Naive thymus-derived CD4-positive, alpha-beta T cell (primary cell): Measurements from ENCODE around the gene GPS1. TPM values are rescaled to one million over a fixed set of nuclear protein-coding genes. Genes with fewer than 3 reads are reported as not detected.

Source experiments
- ATAC-seq: fragments of 150-1000 bp; cut with Tn5 transposase; 2 replicates; pipeline ENCODE4 v1.10.0; 2021; ENCODE audit warnings: mild to moderate bottlenecking, moderate library complexity
- CTCF ChIA-PET: fragments of 350-600 bp; sonication (Branson Sonifier 250); formaldehyde crosslinking; loops from one replicate; lab custom pipeline; 2021; ENCODE audit warnings: antibody characterized with exemption; lab: Charles Lee
- POLR2A ChIA-PET: fragments of 350-600 bp; sonication (Branson Sonifier 250); formaldehyde crosslinking; loops from one replicate; lab custom pipeline; 2021; ENCODE audit warnings: antibody characterized with exemption, inconsistent platforms; lab: Charles Lee
- DNase-seq, 9 donors: peaks; one replicate each; pipeline versions ENCODE4 v3.0.0 to v3.0.0-alpha.2; 2020 to 2022; ENCODE audit warnings: mixed read lengths in 1 of 9
- H3K27ac ChIP-seq: one replicate; pipeline ENCODE4 v1.7.0; 2013; ENCODE audit warnings: mild to moderate bottlenecking, low read depth, low read length, moderate library complexity
- H3K27me3 ChIP-seq, 2 donors: one replicate each; pipeline ENCODE4 v1.7.0; 2013; ENCODE audit warnings: low read length in 2 of 2, mild to moderate bottlenecking in 2 of 2, moderate library complexity in 2 of 2; ENCODE audit not compliant: control insufficient read depth in 2 of 2, insufficient read depth in 2 of 2
- H3K36me3 ChIP-seq, 3 experiments: 1 replicate in 2 of 3; 2 replicates in 1 of 3; pipeline ENCODE4 v1.7.0; 2013; ENCODE audit warnings: low read length in 3 of 3, mild to moderate bottlenecking in 3 of 3, moderate library complexity in 1 of 3; ENCODE audit not compliant: insufficient read depth in 3 of 3, control insufficient read depth in 2 of 3
- H3K4me1 ChIP-seq, 2 donors: one replicate each; pipeline ENCODE4 v1.7.0; 2013; ENCODE audit warnings: low read length in 2 of 2, mild to moderate bottlenecking in 2 of 2, moderate library complexity in 1 of 2; ENCODE audit not compliant: control insufficient read depth in 2 of 2, insufficient read depth in 2 of 2
- H3K4me3 ChIP-seq: 2 replicates; pipeline ENCODE4 v1.7.0; 2013; ENCODE audit warnings: mild to moderate bottlenecking, low read length
- H3K9me3 ChIP-seq, 3 experiments: 1 replicate in 2 of 3; 2 replicates in 1 of 3; pipeline ENCODE4 v1.7.0; 2013; ENCODE audit warnings: low read length in 3 of 3; ENCODE audit not compliant: control insufficient read depth in 2 of 3
- H3K27ac Mint-ChIP-seq, 9 donors: one replicate each; pipeline ENCODE4 v1.8.0; 2020 to 2022; ENCODE audit warnings: mixed read lengths in 9 of 9, mild to moderate bottlenecking in 8 of 9, moderate library complexity in 5 of 9, inconsistent platforms in 2 of 9
- H3K27me3 Mint-ChIP-seq, 5 donors: one replicate each; pipeline ENCODE4 v1.8.0; 2021 to 2022; ENCODE audit warnings: mixed read lengths in 5 of 5, mild to moderate bottlenecking in 1 of 5
- H3K36me3 Mint-ChIP-seq, 5 donors: one replicate each; pipeline ENCODE4 v1.8.0; 2020 to 2022; ENCODE audit warnings: mixed read lengths in 5 of 5, mild to moderate bottlenecking in 3 of 5, inconsistent platforms in 1 of 5
- H3K4me1 Mint-ChIP-seq, 7 donors: one replicate each; pipeline ENCODE4 v1.8.0; 2020 to 2022; ENCODE audit warnings: mixed read lengths in 7 of 7, mild to moderate bottlenecking in 3 of 7, inconsistent platforms in 1 of 7
- H3K4me3 Mint-ChIP-seq, 10 donors: one replicate each; pipeline ENCODE4 v1.8.0; 2020 to 2022; ENCODE audit warnings: mild to moderate bottlenecking in 10 of 10, mixed read lengths in 10 of 10, moderate library complexity in 6 of 10, inconsistent platforms in 2 of 10
- H3K9me3 Mint-ChIP-seq, 11 donors: one replicate each; pipeline ENCODE4 v1.8.0; 2020 to 2022; ENCODE audit warnings: mixed read lengths in 11 of 11, mild to moderate bottlenecking in 4 of 11, inconsistent platforms in 1 of 11, moderate library complexity in 1 of 11
- intact Hi-C, 2 donors: fragments of 100-400 bp; cut with micrococcal nuclease; formaldehyde crosslinking; loops; one replicate each; pipeline ENCODE4 v1.15.1; 2023
- polyA plus RNA-seq, 2 donors: library from polyadenylated mRNA; unstranded; fragments of 300-500 nt; fragmentation: Illumina TruSeq; gene quantifications; one replicate each; pipeline ENCODE4 v1.2.3, GENCODE V29; 2021
- total RNA-seq, 6 experiments: library from RNA in 5 of 6; stranded (reverse) in 5 of 6; gene quantifications; 1 replicate in 5 of 6; 2 replicates in 1 of 6; pipeline ENCODE4 v1.2.3 and lab custom pipeline; 2021 to 2026

Gene GPS1
- total and polyA plus RNA-seq, 7 experiments from 2014 or later = 68.3 to 124 (median 82.6) TPM

GRCh38 chr17:82025401-82026107, 26.1 kb upstream of the GPS1 start:
- Mint-ChIP-seq H3K27ac (no peak overlapping the region), H3K36me3 (peaks cover 0 to 6% (median 0%) of the 10 kb centered on the region in 5 donors), H3K4me3 (peak overlapping the region in 2 of 10 donors; percentile 58 to 59), H3K4me1 (peaks cover 7 to 30% (median 23%) of the 10 kb centered on the region in 7 donors), H3K9me3 (peaks cover 0 to 1% (median 0%) of the 10 kb centered on the region in 11 donors), H3K27me3 (no peaks in the 10 kb centered on the region)
- CTCF ChIA-PET = interaction anchor here (0.7 to 1.6 kb wide), 3 partner anchors 12 to 66 kb away, joined by 3 to 6 read pairs (median 4); partner anchors contain the start of gene DCXR
- POLR2A ChIA-PET = interaction anchor here (1.0 to 2.0 kb wide), 2 partner anchors 11 to 63 kb away, joined by 3 to 10 read pairs; partner anchors contain the start of gene DCXR
- no peak for ATAC-seq
- no peaks in the 10 kb centered on the region for H3K27me3 ChIP-seq
- DNase-seq = no peak
- H3K36me3 ChIP-seq = peaks cover 0 to 11% (median 0%) of the 10 kb centered on the region in 3 experiments
- no peaks in the 10 kb centered on the region for H3K9me3 ChIP-seq
- no peak overlapping the region for H3K4me3 ChIP-seq
- intact Hi-C loops = no loop called here
- H3K27ac ChIP-seq = no peak overlapping the region
- peaks cover 22 to 33% of the 10 kb centered on the region in 2 donors for H3K4me1 ChIP-seq

- ATAC-seq (no peak), DNase-seq (no peak)
- Mint-ChIP-seq H3K4me1 (peaks cover 0 to 15% (median 14%) of the 10 kb centered on the region in 7 donors), H3K4me3 (peak overlapping the region in 1 of 10 donors; percentile 34), H3K9me3 (peaks cover 0 to 2% (median 0%) of the 10 kb centered on the region in 11 donors), H3K27ac (no peak overlapping the region), H3K36me3 (peaks cover 0 to 6% (median 0%) of the 10 kb centered on the region in 5 donors), H3K27me3 (no peaks in the 10 kb centered on the region)
- ChIA-PET POLR2A (interaction anchor here (1.1 to 5.8 kb wide), 3 partner anchors 11 to 126 kb away, joined by 3 to 29 read pairs (median 5); no protein-coding TSS in a partner anchor), CTCF (interaction anchor here (1.9 to 4.5 kb wide), 2 partner anchors 9 to 127 kb away, joined by 7 to 27 read pairs; partner anchors contain the start of gene DCXR)
- Histone ChIP-seq H3K27ac (no peak overlapping the region), H3K27me3 (no peaks in the 10 kb centered on the region), H3K4me3 (no peak overlapping the region), H3K4me1 (peaks cover 13 to 15% of the 10 kb centered on the region in 2 donors), H3K36me3 (peaks cover 0 to 6% (median 0%) of the 10 kb centered on the region in 3 experiments), H3K9me3 (no peaks in the 10 kb centered on the region)
- intact Hi-C loops = no loop called here
These were observed 23.5 kb upstream of the GPS1 start for GRCh38 chr17:82028246-82028645.

GRCh38 chr17:82028966-82029365, 22.7 kb upstream of the GPS1 start:
- Mint-ChIP-seq H3K27ac (no peak overlapping the region), H3K4me1 (peaks cover 0 to 11% (median 11%) of the 10 kb centered on the region in 7 donors), H3K4me3 (peak overlapping the region in 4 of 10 donors; percentile 38 to 86 (median 62)), H3K9me3 (peaks cover 0 to 2% (median 0%) of the 10 kb centered on the region in 11 donors), H3K27me3 (no peaks in the 10 kb centered on the region), H3K36me3 (peaks cover 0 to 6% (median 0%) of the 10 kb centered on the region in 5 donors)
- intact Hi-C loops = no loop called here
- ChIA-PET CTCF (interaction anchor here (0.5 to 4.5 kb wide), 6 partner anchors 9 to 126 kb away, joined by 3 to 27 read pairs (median 8); partner anchors contain the start of gene DCXR), POLR2A (interaction anchor here (1.3 to 5.8 kb wide), 3 partner anchors 70 to 125 kb away, joined by 3 to 29 read pairs (median 5); no protein-coding TSS in a partner anchor)
- Histone ChIP-seq H3K9me3 (no peaks in the 10 kb centered on the region), H3K4me1 (peaks cover 12 to 14% of the 10 kb centered on the region in 2 donors), H3K4me3 (no peak overlapping the region), H3K27ac (no peak overlapping the region), H3K36me3 (peaks cover 0 to 6% (median 0%) of the 10 kb centered on the region in 3 experiments), H3K27me3 (no peaks in the 10 kb centered on the region)
- ATAC-seq (no peak), DNase-seq (no peak)

GRCh38 chr17:82029391-82029790, 22.3 kb upstream of the GPS1 start:
- ATAC-seq (no peak), DNase-seq (no peak)
- Mint-ChIP-seq H3K9me3 (peaks cover 0 to 2% (median 0%) of the 10 kb centered on the region in 11 donors), H3K27ac (peak overlapping the region in 2 of 9 donors; percentile 12 to 29), H3K36me3 (peaks cover 0 to 6% (median 0%) of the 10 kb centered on the region in 5 donors), H3K4me3 (peak overlapping the region in 8 of 10 donors; percentile 25 to 86 (median 54)), H3K27me3 (no peaks in the 10 kb centered on the region), H3K4me1 (peaks cover 0 to 9% (median 8%) of the 10 kb centered on the region in 7 donors)
- H3K36me3 ChIP-seq = peaks cover 0 to 6% (median 0%) of the 10 kb centered on the region in 3 experiments
- intact Hi-C loops = no loop called here
- H3K9me3 ChIP-seq = no peaks in the 10 kb centered on the region
- H3K4me1 ChIP-seq = peaks cover 7 to 10% of the 10 kb centered on the region in 2 donors
- no peak overlapping the region for H3K27ac ChIP-seq
- ChIA-PET POLR2A (interaction anchor here (1.3 to 5.8 kb wide), 3 partner anchors 77 to 124 kb away, joined by 3 to 29 read pairs (median 5); no protein-coding TSS in a partner anchor), CTCF (interaction anchor here (0.5 to 4.5 kb wide), 8 partner anchors 8 to 172 kb away, joined by 3 to 27 read pairs (median 8); partner anchors contain the start of gene DCXR)
- no peaks in the 10 kb centered on the region for H3K27me3 ChIP-seq
- no peak overlapping the region for H3K4me3 ChIP-seq

- peaks cover 0 to 12% (median 0%) of the 10 kb centered on the region in 3 experiments for H3K36me3 ChIP-seq
- H3K36me3 Mint-ChIP-seq = peaks cover 0 to 8% (median under 1%) of the 10 kb centered on the region in 5 donors
- no peak overlapping the region for H3K27ac Mint-ChIP-seq
- ATAC-seq (no peak), DNase-seq (no peak)
- no peak overlapping the region for H3K27ac ChIP-seq
- H3K27me3 ChIP-seq = no peaks in the 10 kb centered on the region
- H3K4me1 Mint-ChIP-seq = peaks cover 3 to 10% (median 9%) of the 10 kb centered on the region in 7 donors
- intact Hi-C loops = loop anchor here (1.0 to 10.0 kb wide), 10 partner anchors 65 to 524 kb away; partner anchors contain the start of genes FASN (in 2 of the 2), ARL16 (in 1 of the 2), CYBC1 (in 1 of the 2) and HGS (in 1 of the 2)
- ChIA-PET CTCF (interaction anchor here (0.9 to 4.5 kb wide), 10 partner anchors 10 to 287 kb away, joined by 3 to 27 read pairs (median 4); partner anchors contain the start of gene CD7), POLR2A (interaction anchor here (0.7 to 5.8 kb wide), 10 partner anchors 70 to 272 kb away, joined by 3 to 29 read pairs (median 4); partner anchors contain the start of gene NOTUM)
- H3K4me3 Mint-ChIP-seq = peak overlapping the region in 8 of 10 donors; percentile 25 to 86 (median 68)
- H3K9me3 Mint-ChIP-seq = peaks cover 0 to 2% (median 0%) of the 10 kb centered on the region in 11 donors
- no peaks in the 10 kb centered on the region for H3K9me3 ChIP-seq
- H3K27me3 Mint-ChIP-seq = no peaks in the 10 kb centered on the region
- H3K4me1 ChIP-seq = peaks cover 7 to 10% of the 10 kb centered on the region in 2 donors
- H3K4me3 ChIP-seq = no peak overlapping the region
These were observed 21.7 kb upstream of the GPS1 start for GRCh38 chr17:82029990-82030469.
